GM08714 (cell line): ENCODE data around the gene ATP2C2.
"Not testable (repeated sequence)": the region's sequence is repeated elsewhere in the genome, so short reads cannot be mapped to it uniquely, and the experiment has no call there.

Experiments
- H3K4me3 ChIP-seq: fragments of 200-500 bp; sonication (Bioruptor generic); 2 replicates; pipeline ENCODE4 v1.5.1; 2014; ENCODE audit warnings: mild to moderate bottlenecking, low read length, inconsistent platforms
- ZNF274 ChIP-seq: IDR thresholded peaks from 2 replicates; pipeline ENCODE4 v1.6.1; 2012; ENCODE audit warnings: mild to moderate bottlenecking, low read depth, low read length

The ATP2C2 gene

DNA sequence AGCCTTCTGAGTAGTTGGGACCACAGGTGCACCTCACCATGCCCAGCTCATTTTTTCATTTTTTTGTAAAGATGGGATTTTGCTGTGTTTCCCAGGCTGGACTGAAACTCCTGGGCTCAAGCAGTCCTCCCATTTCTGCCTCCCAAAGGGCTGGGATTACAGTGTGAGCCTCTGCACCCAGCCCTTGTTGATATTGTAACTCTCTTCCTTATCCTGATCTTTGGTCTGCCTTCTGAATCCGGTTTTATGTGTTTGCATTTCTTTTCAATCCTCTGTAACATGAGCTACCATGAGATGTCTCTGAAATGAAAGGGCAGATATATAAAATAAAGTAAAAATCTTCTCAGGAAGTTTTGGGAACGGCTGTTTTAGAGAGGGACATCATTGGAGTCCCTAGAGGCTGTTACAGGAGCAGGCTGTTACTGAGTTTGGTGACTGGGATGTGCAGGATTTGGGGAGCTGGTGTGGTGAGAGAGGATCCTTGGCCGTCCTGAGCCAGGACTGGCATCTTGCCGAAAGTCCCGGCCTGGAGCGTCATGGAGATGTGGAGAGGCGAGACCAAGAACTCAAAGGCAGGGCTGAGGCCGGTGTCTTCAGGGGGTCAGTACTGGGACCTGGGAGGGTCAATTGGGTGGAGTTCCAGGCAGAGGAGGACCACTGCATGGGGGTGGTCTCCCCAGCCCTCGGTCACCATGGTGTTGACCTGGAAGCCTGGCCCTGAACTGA is 39.4 kb downstream of the ATP2C2 start:
- no peak for TF ChIP-seq ZNF274
- no peak overlapping the region for H3K4me3 ChIP-seq

DNA sequence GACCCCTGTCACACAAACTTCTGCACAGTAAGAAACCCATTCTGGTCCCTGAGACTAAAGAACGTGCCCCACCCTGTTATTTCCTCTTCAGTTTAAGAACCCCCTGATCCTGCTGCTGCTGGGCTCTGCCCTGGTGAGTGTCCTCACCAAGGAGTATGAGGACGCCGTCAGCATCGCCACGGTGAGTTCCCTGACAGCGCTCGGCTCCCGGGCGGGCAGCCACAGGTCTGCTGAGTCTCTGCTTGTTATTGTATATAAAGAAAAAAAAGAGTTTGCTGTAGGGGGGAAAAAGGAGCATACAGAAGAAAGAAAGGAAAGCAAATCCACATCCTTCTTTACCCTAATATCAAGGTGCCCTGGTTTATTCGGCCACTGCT is 40.0 kb downstream of the ATP2C2 start:
- no peak overlapping the region for H3K4me3 ChIP-seq
- no peak for TF ChIP-seq ZNF274

DNA sequence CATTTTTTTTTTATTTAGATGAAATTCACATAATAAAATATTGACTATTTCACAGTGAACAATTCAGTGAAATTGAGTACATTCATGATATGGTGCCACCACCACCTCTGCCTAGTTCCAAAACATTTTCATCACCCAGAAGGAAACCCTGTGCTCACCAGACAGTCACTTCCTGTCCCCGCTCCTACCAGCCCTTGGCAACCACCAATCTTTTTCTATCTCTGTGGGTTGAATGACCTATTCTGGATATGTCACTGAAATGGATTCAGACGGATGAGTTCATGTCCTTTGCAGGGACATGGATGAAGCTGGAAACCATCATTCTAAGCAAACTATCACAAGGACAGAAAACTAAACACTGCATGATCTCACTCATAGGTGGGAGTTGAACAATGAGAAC is 40.5 kb downstream of the ATP2C2 start:
- no peak overlapping the region for H3K4me3 ChIP-seq
- TF ChIP-seq ZNF274 = no peak

DNA sequence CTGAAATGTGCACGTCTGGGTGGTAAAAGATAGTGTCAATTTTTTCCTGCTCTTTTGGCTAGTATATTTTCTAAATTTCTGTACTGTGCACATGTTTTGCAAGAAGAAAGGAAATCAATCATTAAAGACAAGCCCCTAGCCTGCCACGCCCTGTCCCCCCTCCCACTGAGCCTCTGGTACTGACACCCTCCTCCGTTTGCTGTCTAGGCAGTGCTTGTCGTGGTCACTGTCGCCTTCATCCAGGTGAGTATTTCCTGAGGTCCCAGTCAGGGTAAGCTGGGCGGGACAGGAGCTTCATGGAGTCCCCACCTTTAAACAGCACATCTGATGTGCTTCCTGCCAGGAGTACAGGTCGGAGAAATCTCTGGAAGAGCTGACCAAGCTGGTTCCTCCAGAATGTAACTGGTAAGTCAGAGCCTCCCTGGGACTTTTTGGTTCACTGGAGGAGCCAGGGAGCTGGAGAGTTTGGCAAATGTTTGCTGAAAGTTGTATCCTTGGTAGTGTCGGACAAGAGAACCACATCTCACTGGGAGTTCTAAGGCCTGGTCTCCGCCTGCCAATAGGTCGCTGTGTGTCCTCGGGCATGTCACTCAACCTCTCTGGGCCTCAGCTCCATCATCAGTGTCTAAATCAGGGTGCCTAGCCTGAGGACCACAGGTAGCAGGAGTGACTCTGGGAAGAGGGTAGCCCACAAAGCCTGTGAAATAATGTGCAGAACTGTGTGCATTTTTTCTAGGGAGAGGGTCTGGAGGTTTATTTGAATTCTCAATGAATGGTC is 42.2 kb downstream of the ATP2C2 start:
- no peak overlapping the region for H3K4me3 ChIP-seq
- TF ChIP-seq ZNF274 = no peak

DNA sequence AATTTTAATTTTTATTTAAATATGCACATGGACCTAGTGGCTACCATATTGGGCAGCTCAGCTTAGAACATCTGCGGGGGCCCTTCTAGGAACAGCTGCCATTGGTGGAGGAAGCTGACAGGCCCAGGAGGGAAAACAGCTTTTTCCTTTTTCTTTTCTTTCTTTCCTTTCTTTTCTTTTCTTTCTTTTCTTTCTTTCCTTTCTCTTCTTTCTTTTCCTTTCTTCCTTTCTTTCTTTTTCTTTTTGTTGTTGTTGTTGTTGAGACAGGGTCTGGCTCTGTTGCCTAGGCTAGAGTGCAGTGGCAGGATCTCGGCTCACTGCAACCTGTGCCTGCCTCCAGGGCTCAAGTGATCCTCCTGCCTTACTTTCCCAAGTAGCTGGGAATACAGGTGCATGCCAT is 43.4 kb downstream of the ATP2C2 start:
- H3K4me3 ChIP-seq = no peak overlapping the region
- no peak for TF ChIP-seq ZNF274

DNA sequence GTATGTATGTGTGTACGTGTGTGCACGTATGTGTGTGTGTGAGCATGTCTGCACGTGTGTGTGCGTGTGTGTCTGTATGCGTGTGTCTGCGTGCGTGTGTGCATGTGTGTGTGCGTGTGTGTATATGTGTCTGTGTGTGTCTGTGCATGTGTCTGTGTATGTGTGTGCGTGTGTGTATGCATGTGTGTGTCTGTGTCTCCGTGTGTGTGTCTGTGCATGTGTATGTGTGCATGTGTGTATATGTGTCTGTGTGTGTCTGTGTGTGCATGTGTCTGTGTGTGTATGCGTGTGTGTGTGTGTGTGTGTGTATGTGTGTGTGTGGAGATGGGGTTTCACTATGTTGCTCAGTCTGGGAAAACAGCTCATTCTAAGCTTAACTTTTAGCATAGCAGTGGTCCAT is 43.9 kb downstream of the ATP2C2 start:
- no peak for TF ChIP-seq ZNF274

DNA sequence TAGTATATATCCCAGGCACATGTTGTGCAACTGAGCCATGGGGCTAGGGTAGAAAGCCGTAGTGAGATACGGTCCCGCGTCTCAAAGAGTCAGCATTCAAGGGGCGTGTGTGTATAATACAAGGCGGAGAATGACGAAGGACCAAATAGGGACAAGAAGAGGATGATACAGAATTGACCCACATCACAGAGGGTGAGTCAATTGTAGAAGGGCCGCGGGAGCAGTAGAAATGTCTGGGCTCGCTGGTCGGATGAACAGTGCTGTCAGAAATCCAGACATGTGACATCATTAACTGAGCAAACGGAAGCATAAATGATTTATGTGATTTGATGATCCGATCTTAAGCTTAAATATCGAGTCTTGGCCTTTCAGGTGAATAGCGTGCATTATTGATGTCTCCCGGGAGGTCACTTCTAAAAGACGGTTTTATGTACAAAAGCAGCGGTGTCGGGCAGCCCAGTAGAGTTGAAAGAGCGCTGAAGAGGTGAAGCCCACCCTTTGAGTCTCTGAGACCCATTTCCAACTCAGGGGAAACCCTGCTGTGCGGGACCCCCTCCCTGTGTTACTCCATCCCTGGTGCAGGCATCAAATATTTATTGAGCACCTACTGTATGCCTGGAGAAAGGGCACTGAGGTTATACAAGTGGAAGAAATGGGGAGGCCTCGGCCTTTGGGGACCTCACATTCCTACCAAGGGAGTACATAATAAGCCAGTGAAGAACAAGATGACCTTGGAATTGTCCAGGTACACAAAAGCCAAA is 45.1 kb downstream of the ATP2C2 start:
- no peak overlapping the region for H3K4me3 ChIP-seq
- no peak for TF ChIP-seq ZNF274

More for the DNA sequence above, 43.9 kb downstream of the ATP2C2 start:
- H3K4me3 ChIP-seq = no peak overlapping the region

DNA sequence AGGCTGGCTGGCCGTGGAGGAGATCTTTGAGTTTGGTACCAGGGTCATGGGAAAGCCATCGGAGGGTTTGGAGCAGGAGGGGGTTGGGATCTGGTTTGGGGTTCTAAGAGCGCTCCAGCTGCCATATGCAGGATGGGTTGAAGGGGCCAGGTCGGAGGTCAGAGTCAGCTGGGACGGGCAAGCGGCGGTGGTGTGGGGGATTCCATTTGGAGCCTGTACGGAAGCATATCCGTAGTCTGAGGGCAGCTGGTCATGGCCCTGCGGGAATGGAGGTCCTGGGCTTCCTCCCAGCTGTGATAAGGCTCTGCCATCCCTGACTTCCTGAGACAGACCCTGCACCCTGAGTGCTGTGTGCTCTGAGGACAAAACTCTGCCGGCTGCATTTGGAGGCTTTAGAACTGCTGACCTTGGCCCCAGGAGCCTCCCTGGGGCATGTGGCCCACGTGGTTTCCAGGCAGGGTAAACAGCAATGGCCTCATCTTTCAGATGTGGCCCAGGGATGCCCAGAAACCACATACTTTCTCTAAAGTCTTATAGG is 46.5 kb downstream of the ATP2C2 start:
- H3K4me3 ChIP-seq = no peak overlapping the region
- no peak for TF ChIP-seq ZNF274

DNA sequence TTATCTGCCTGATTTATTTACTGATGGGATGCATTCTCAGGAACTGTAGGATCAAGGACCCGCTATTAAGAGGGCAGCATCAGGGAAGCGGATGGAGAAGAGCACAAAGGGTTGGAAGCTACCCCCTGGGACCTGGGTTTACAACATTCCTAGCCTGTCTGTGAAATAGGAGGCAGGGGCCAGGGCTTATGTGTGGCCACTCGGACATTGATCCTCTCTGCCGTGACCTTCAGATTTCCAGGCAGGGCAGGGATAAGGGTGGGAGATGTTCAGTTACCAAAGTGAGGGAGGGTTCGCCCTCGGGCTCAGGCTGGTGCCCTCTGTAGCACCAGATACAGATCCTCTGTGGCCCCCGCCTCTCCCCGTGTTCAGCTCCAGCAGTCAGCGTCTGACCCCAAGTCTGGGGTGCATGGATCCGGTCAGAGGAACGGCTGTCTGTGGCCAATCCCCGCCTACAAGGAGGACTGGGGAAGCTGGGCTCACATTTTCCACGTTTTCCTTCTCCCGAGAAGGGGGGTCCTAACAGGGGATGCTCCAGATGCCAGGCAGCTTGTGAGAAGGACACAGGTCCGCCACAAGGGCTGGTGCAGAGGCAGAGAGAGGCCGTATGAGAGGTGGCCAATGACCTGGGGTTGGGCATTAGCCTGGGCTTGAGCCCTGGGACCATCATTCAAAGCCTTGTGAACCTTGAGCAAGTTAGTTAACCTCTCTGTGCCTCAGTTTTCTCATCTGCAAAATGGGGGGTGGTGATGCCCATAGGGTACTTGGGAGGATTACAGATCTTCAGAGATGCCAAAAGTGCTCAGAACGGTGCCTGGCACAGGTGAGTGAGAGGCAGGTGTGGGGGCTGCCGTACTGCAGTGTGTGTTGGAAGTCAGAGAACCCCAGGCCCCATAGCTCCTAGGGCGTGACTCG is 48.3 kb downstream of the ATP2C2 start:
- no peak for TF ChIP-seq ZNF274
- no peak overlapping the region for H3K4me3 ChIP-seq

DNA sequence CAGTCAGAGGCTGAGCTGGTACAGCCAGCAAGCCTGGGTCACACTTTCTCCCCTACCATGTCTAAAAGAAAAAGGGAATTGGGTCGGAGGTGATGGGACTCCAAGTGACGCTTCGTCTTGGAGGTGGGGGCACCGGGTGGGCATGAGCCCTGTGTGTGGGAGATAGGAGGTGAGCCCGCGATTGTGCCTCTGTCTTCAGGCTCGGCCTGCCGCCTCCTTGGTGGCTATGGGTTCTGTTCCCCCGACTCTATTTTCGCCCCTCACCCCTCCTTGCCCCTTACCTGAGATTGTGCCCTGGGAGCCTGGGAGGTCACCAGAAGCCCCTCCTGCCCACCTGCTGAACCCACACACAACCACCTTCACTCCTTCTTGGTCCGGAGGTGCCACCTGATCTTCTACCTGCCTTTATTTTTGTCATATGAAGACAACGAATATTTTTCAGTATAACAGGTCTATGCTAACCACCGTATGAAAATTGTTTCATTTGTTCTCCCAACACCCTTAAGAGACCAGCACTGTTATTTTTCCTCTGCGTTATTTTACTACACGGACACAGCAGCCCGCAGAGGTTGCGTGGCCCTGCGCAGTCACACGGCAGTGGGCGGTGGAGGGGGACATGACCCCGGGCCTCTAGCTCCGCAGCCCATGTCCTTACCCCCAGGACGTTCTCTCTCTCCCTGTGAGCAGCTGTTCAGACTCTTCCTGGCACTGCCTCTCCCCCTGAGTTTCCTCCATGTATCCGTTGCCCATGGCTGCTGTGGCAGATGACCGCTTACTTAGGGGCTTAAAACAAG is 49.9 kb downstream of the ATP2C2 start:
- H3K4me3 ChIP-seq = no peak overlapping the region
- TF ChIP-seq ZNF274 = no peak

DNA sequence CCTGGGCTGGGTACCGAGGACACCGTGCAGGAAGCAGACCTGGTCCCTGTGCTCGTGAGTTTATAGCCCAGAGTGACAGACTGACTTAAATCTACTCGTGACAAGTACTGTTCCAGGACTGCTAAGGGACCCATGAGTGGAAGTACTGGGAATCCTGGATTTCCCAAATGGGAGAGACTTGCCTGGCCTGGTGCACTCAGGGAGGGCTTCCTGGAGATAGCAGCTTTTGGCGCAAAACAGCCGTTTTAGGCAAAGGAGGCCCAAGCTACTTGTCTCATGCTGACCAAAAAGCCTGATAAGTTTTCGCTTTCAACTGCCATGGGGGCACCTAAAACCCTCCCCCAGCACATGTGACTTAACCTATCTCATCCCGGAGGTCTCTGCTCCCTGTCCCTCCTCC is 51.4 kb downstream of the ATP2C2 start:
- no peak for TF ChIP-seq ZNF274
- no peak overlapping the region for H3K4me3 ChIP-seq

DNA sequence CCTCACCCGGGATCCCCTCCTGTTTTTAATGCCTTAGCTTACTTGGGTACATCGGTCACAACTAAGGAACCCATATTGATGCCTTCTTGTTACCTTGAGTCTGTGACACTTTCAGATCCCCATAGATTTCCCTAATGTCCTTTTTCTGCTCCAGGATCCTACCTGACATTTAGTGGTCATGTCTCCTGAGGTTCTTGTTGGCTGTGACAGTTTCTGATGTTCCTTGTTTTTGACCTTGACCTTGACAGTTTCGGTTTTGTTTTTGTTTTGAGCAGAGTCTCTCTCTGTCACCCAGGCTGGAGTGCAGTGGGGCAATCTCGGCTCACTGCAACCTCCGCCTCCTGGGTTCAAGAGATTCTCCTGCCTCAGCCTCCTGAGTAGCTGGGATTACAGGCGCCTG is 52.2 kb downstream of the ATP2C2 start:
- H3K4me3 ChIP-seq = not testable (repeated sequence)

DNA sequence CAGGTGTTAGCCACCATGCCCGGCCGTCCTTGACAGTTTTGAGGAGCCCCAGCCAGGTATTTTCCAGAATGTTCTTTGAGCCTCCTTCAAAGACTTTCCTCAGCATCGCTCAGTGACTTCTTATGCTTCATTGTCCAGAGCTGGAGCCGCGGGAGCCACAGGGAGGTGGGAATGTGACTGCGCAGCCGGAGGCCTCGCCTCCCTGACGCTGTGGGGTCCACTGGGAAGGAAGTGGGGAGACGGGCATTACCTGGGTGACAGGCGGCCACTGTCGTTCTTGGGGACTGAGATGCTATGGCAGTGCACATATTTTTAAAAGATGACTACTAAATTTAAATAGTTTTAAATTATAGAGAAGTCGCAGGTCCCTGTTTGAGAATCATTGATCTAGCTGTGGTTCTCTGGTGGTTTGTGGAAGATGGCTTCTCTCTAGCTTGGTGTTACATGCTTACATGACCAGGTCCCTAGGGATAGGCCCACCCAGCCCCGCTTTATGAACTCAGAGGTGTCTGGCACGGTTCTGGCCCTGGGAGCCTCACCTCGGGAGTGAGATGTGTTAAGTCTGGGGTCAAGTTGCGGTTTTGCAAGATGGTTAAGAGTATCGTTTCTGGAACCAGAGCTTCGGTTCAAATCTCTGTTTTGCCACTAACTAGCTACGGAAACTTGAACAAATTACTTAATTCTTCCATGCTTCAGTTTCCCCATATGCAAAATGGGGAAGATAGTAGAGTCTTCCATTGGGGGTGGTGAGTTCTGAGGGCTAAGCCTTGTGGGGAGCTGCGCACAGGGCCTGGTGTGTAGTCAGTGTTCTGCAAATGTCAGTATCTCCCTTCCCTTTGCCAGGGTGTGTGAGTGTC is 53.0 kb downstream of the ATP2C2 start:
- H3K4me3 ChIP-seq = no peak overlapping the region
- TF ChIP-seq ZNF274 = no peak
